IMR-90 (cell line): ENCODE measurements around the gene MAPRE2. TPM values are rescaled to one million over a fixed set of nuclear protein-coding genes. Genes with fewer than 3 reads are reported as not detected.

Experiments used
- ATAC-seq: fragments of 200-7000 bp; cut with Tn5 transposase; 2 replicates; pipeline ENCODE4 v1.9.1; 2020; ENCODE audit warnings: low read depth, mild to moderate bottlenecking, moderate library complexity
- BruUV-seq: library from RNA; stranded (reverse); fragments of 400-500 nt; replicated peaks from 2 replicates; lab custom pipeline; 2021; lab: Mats Ljungman, UMichigan
- CTCF ChIA-PET: fragments of 300-600 bp; formaldehyde crosslinking; extraction: SDS; loops from one replicate; lab custom pipeline; 2021; ENCODE audit warnings: antibody characterized with exemption; lab: Yijun Ruan, JAX
- POLR2A ChIA-PET: fragments of 300-600 bp; sonication (Branson Sonifier 250); formaldehyde crosslinking; loops from one replicate; lab custom pipeline; 2022; ENCODE audit warnings: antibody characterized with exemption; ENCODE audit not compliant: unreplicated experiment; lab: Charles Lee
- DNase-seq: peaks from one replicate; pipeline ENCODE4 v3.0.0; 2013
- H2AFZ ChIP-seq: replicated peaks from 2 replicates; pipeline ENCODE3; 2013; ENCODE audit warnings: low read length, mild to moderate bottlenecking; ENCODE audit not compliant: poor library complexity
- H2AK5ac ChIP-seq: 2 replicates; pipeline ENCODE4 v1.6.1; 2013; ENCODE audit warnings: low read depth, low read length, inconsistent platforms
- H2AK9ac ChIP-seq: replicated peaks from 2 replicates; pipeline ENCODE3; 2013; ENCODE audit warnings: mild to moderate bottlenecking, low read depth, low read length, moderate library complexity; ENCODE audit not compliant: poor library complexity
- H2BK120ac ChIP-seq: 2 replicates; pipeline ENCODE4 v1.6.1; 2013; ENCODE audit warnings: low read depth, low read length, inconsistent platforms
- H2BK15ac ChIP-seq: 3 replicates; pipeline ENCODE4 v1.6.1; 2013; ENCODE audit warnings: low read depth, low read length, inconsistent platforms
- H2BK20ac ChIP-seq: 2 replicates; pipeline ENCODE4 v1.6.1; 2013; ENCODE audit warnings: low read depth, mild to moderate bottlenecking, inconsistent platforms, low read length, moderate library complexity
- H2BK5ac ChIP-seq: 2 replicates; pipeline ENCODE4 v1.6.1; 2013; ENCODE audit warnings: mild to moderate bottlenecking, low read depth, low read length, inconsistent platforms; ENCODE audit not compliant: poor library complexity, severe bottlenecking
- H3K14ac ChIP-seq: replicated peaks from 2 replicates; pipeline ENCODE4 v1.6.1; 2013; ENCODE audit warnings: low read depth, low read length, inconsistent platforms
- H3K18ac ChIP-seq: 2 replicates; pipeline ENCODE4 v1.6.1; 2013; ENCODE audit warnings: low read depth, low read length, control low read depth
- H3K23ac ChIP-seq: 2 replicates; pipeline ENCODE4 v1.6.1; 2013; ENCODE audit warnings: low read depth, low read length, inconsistent platforms
- H3K27ac ChIP-seq: 2 replicates; pipeline ENCODE4 v1.5.1; 2013; ENCODE audit warnings: mild to moderate bottlenecking, control low read depth, low read length; ENCODE audit not compliant: insufficient read depth
- H3K27me3 ChIP-seq: 2 replicates; pipeline ENCODE4 v1.6.1; 2013; ENCODE audit warnings: low read length; ENCODE audit not compliant: control insufficient read depth, insufficient read depth
- H3K36me3 ChIP-seq: 2 replicates; pipeline ENCODE4 v1.6.1; 2013; ENCODE audit warnings: low read length, mixed read lengths; ENCODE audit not compliant: control insufficient read depth, insufficient read depth
- H3K4ac ChIP-seq: 2 replicates; pipeline ENCODE4 v1.6.1; 2013; ENCODE audit warnings: low read depth, low read length, inconsistent platforms
- H3K4me1 ChIP-seq: 2 replicates; pipeline ENCODE4 v1.6.1; 2013; ENCODE audit warnings: low read length, mixed read lengths; ENCODE audit not compliant: control insufficient read depth, insufficient read depth
- H3K4me2 ChIP-seq: 2 replicates; pipeline ENCODE4 v1.6.1; 2013; ENCODE audit warnings: low read depth, mild to moderate bottlenecking, control low read depth, low read length, moderate library complexity
- H3K4me3 ChIP-seq: 2 replicates; pipeline ENCODE4 v1.5.1; 2013; ENCODE audit warnings: low read depth, mild to moderate bottlenecking, control low read depth, low read length, moderate library complexity; ENCODE audit not compliant: insufficient read depth
- H3K56ac ChIP-seq: 2 replicates; pipeline ENCODE4 v1.6.1; 2013; ENCODE audit warnings: low read length, inconsistent platforms; ENCODE audit not compliant: insufficient read depth; ENCODE audit errors: extremely low read depth
- H3K79me1 ChIP-seq, 2 experiments: 2 replicates each; pipeline ENCODE4 v1.6.1; 2013; ENCODE audit warnings: low read length in 2 of 2, inconsistent platforms in 1 of 2, low read depth in 1 of 2
- H3K9ac ChIP-seq: 2 replicates; pipeline ENCODE4 v1.6.1; 2013; ENCODE audit warnings: low read depth, low read length, control low read depth
- H3K9me1 ChIP-seq: 2 replicates; pipeline ENCODE4 v1.6.1; 2013; ENCODE audit warnings: low read length, inconsistent platforms; ENCODE audit not compliant: insufficient read depth
- H3K9me3 ChIP-seq: 2 replicates; pipeline ENCODE4 v1.6.1; 2013; ENCODE audit warnings: low read length; ENCODE audit not compliant: control insufficient read depth, insufficient read depth
- H4K20me1 ChIP-seq: 2 replicates; pipeline ENCODE4 v1.6.1; 2013; ENCODE audit warnings: low read length, inconsistent platforms; ENCODE audit not compliant: insufficient read depth
- H4K5ac ChIP-seq: 2 replicates; pipeline ENCODE4 v1.6.1; 2013; ENCODE audit warnings: mild to moderate bottlenecking, low read depth, low read length, control low read depth
- H4K8ac ChIP-seq, 2 experiments: 2 replicates each; pipeline ENCODE4 v1.6.1; 2013; ENCODE audit warnings: low read depth in 2 of 2, low read length in 2 of 2, control low read depth in 1 of 2, inconsistent platforms in 1 of 2
- H4K91ac ChIP-seq: 2 replicates; pipeline ENCODE4 v1.6.1; 2013; ENCODE audit warnings: low read depth, low read length, inconsistent platforms; ENCODE audit not compliant: insufficient read depth
- BHLHE40 ChIP-seq: fragments of 150-350 bp; IDR thresholded peaks from 2 replicates; pipeline ENCODE4 v1.6.1; 2016; ENCODE audit warnings: mild to moderate bottlenecking, low read depth, low read length
- CHD1 ChIP-seq: IDR thresholded peaks from 2 replicates; pipeline ENCODE4 v1.6.1; 2012; ENCODE audit warnings: low read depth, low read length, improper control_type of control experiment
- CTCF ChIP-seq: conservative IDR thresholded peaks from 2 replicates; pipeline ENCODE4 v1.5.1; 2012; ENCODE audit warnings: mild to moderate bottlenecking, low read depth, low read length, improper control_type of control experiment
- MAFK ChIP-seq: IDR thresholded peaks from 2 replicates; pipeline ENCODE4 v1.6.1; 2012; ENCODE audit warnings: low read depth, low read length, improper control_type of control experiment
- MXI1 ChIP-seq: IDR thresholded peaks from 2 replicates; pipeline ENCODE4 v1.6.1; 2012; ENCODE audit warnings: low read depth, mild to moderate bottlenecking, low read length, moderate library complexity, borderline replicate concordance
- POLR2A ChIP-seq: IDR thresholded peaks from 2 replicates; pipeline ENCODE4 v1.6.1; 2012; ENCODE audit warnings: mild to moderate bottlenecking, low read depth, low read length
- RCOR1 ChIP-seq: IDR thresholded peaks from 2 replicates; pipeline ENCODE4 v1.6.1; 2012; ENCODE audit warnings: mild to moderate bottlenecking, low read length, improper control_type of control experiment; ENCODE audit not compliant: insufficient replicate concordance
- RFX5 ChIP-seq: IDR thresholded peaks from 2 replicates; pipeline ENCODE4 v1.8.0; 2012; ENCODE audit warnings: low read depth, mild to moderate bottlenecking, low read length, moderate library complexity
- USF2 ChIP-seq: fragments of 150-350 bp; IDR thresholded peaks from 2 replicates; pipeline ENCODE4 v1.6.1; 2017; ENCODE audit warnings: mild to moderate bottlenecking, antibody characterized with exemption, low read length, low read depth
- WGBS, 2 experiments: methylation state at CpG; one replicate each; pipeline versions ENCODE4 v1.1.5 to v1.1.7; 2013; ENCODE audit warnings: missing lambda C conversion rate in 2 of 2; ENCODE audit not compliant: insufficient read length in 1 of 2; ENCODE audit errors: extremely low coverage in 2 of 2; 5-methylcytosine and 5-hydroxymethylcytosine counted together
- dilution Hi-C: fragments of 300-500 bp; cut with HindIII; formaldehyde crosslinking; loops from one replicate; pipeline ENCODE4 v1.14.3; 2018; ENCODE audit warnings: low sequenced_read_pairs; ENCODE audit not compliant: unreplicated experiment
- in situ Hi-C: fragments of 300-500 bp; cut with MboI; formaldehyde crosslinking; loops from 3 replicates; pipeline ENCODE4 v1.14.3; 2019; ENCODE audit warnings: low sequenced_read_pairs, inconsistent platforms, mixed read lengths
- intact Hi-C: fragments of 100-400 bp; cut with micrococcal nuclease; formaldehyde crosslinking; loops from 2 replicates; pipeline ENCODE4 v1.10.0; 2022
- polyA plus RNA-seq, 3 experiments: library from polyadenylated mRNA; depleted of rRNA; stranded (reverse); fragments of >200 nt; gene quantifications; 2 replicates each; pipeline ENCODE4 v1.2.3, GENCODE V29; 2012; ENCODE audit warnings: low replicate concordance in 1 of 3
- total RNA-seq: library from RNA; depleted of rRNA; stranded (reverse); fragments of >200 nt; gene quantifications from 2 replicates; pipeline ENCODE4 v1.2.3, GENCODE V29; 2012

Gene MAPRE2
- total and polyA plus RNA-seq, 2 of the 4 experiments (the other 2 are of a cell fraction) = 19.6 to 23.8 TPM

- Histone ChIP-seq H4K8ac (no peak overlapping the region), H3K18ac (no peak overlapping the region), H3K23ac (no peak overlapping the region), H2BK5ac (no peak overlapping the region), H3K9me3 (no peaks in the 10 kb centered on the region), H3K14ac (no peak overlapping the region), H3K4ac (no peak overlapping the region), H3K4me2 (no peak overlapping the region), H3K79me1 (no peaks in the 10 kb centered on the region; a peak in 1 of 4 replicates), H3K4me1 (0 out of 2 replicates have a peak, but pooled peaks cover 2% of the 10 kb centered on the region), H3K4me3 (no peak overlapping the region), H4K91ac (no peak overlapping the region), H2AFZ (no peak overlapping the region), H2BK120ac (no peak overlapping the region), H3K36me3 (no peaks in the 10 kb centered on the region), H2BK20ac (no peak overlapping the region), H3K9me1 (no peaks in the 10 kb centered on the region; the same call in 1 of the 2 replicates), H3K56ac (no peak overlapping the region), H4K20me1 (no peaks in the 10 kb centered on the region), H4K5ac (no peak overlapping the region), H3K27me3 (no peaks in the 10 kb centered on the region), H2BK15ac (no peak overlapping the region), H3K27ac (no peak overlapping the region), H2AK9ac (no peak overlapping the region), H3K9ac (no peak overlapping the region), H2AK5ac (no peak overlapping the region)
- in situ Hi-C loops (no loop called here), dilution Hi-C loops (no loop called here), intact Hi-C loops (no loop called here)
- WGBS, 2 experiments = no CpG with 5 or more reads among the region's 3 CpGs
- ChIA-PET CTCF (interaction anchor here (0.6 kb wide), 1 partner anchor 41 kb away, joined by 3 read pairs; no protein-coding TSS in a partner anchor), POLR2A (no interaction called here)
- no peak for ATAC-seq
- BruUV-seq = no TSS peak
- DNase-seq = no peak
- TF ChIP-seq MAFK (no peak), CHD1 (no peak), RCOR1 (no peak), USF2 (no peak), RFX5 (no peak), MXI1 (no peak), CTCF (no peak), BHLHE40 (no peak), POLR2A (no peak)
Measured at GRCh38 chr18:35085450-35086380, 44.5 kb downstream of the MAPRE2 start.
